BE2C (cell line): Measurements from ENCODE around the gene ZZZ3. TPM values are rescaled to one million over a fixed set of nuclear protein-coding genes. Genes with fewer than 3 reads are reported as not detected.

ENCODE experiments used
- DNase-seq: peaks from one replicate; pipeline ENCODE4 v3.0.0-alpha.2; 2020
- H3K27me3 ChIP-seq: fragments of 250-450 bp; sonication (Bioruptor Pico); 2 replicates; pipeline ENCODE4 v1.5.1; 2020; ENCODE audit warnings: mild to moderate bottlenecking
- H3K36me3 ChIP-seq: fragments of 250-450 bp; sonication (Bioruptor Pico); 2 replicates; pipeline ENCODE4 v1.5.1; 2020; ENCODE audit warnings: mild to moderate bottlenecking
- H3K4me1 ChIP-seq: fragments of 250-450 bp; sonication (Bioruptor Pico); 2 replicates; pipeline ENCODE4 v1.5.1; 2020
- H3K4me3 ChIP-seq: 2 replicates; pipeline ENCODE4 v1.5.1; 2011; ENCODE audit warnings: low read depth, low read length
- H3K9me3 ChIP-seq: fragments of 250-450 bp; sonication (Bioruptor Pico); 2 replicates; pipeline ENCODE4 v1.5.1; 2020
- CTCF ChIP-seq: IDR thresholded peaks from 2 replicates; pipeline ENCODE4 v1.5.1; 2012; ENCODE audit warnings: mild to moderate bottlenecking, low read depth, low read length
- polyA plus RNA-seq: library from polyadenylated mRNA; unstranded; fragments of >200 nt; gene quantifications from one replicate; pipeline ENCODE4 v1.2.1, GENCODE V29; 2012; ENCODE audit warnings: low read depth, missing spikeins; ENCODE audit not compliant: insufficient read length, insufficient read depth

ZZZ3 gene
- 15.6 TPM for polyA plus RNA-seq

DNA sequence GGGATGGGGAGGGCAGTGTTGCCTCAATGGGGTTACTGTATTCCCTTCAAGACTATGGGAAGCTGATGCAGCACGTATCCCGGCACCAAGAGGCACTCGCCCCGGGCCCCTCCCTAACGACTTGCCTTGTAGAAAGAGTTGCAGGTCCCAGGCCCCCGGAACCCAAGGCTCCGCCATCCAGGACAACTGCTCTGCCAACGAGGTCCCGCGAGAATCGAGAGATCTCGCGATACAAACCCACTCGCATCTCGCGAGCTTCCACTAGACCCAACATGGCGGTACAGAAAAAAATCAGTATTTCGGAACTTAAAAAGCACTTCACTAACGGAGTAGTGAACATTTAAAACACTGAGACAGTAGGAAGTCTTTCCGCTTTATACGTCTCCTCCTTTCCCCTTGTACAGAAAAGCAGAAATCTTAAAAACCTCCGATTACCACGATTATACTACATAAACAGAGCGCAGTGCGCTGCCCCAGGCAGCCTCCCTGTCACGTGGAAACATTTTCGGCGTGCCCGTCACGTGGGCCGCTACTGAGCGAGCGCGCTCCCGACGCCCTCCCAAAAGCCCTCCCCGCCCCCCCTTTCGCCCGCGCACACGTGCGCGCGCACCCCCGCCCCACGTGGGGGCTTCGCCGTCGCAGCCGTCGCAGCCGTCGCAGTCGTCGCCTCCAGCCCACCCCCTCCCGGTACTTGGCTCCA is at the start of gene ZZZ3:
TSS of gene ZZZ3 (minus strand) at position 199 of the 700 bp plus-strand sequence. CDS start 49,304 bp downstream, outside the sequence.
- peak; percentile 88 for DNase-seq
- H3K4me3 ChIP-seq: peak within 1 kb of the TSS; percentile 92
- H3K4me1 ChIP-seq: no peaks in the 10 kb centered on the region
- no peaks in the 10 kb centered on the region for H3K9me3 ChIP-seq
- H3K36me3 ChIP-seq: no peaks in the 10 kb centered on the region
- TF ChIP-seq CTCF: no peak
- no peaks in the 10 kb centered on the region for H3K27me3 ChIP-seq

DNA sequence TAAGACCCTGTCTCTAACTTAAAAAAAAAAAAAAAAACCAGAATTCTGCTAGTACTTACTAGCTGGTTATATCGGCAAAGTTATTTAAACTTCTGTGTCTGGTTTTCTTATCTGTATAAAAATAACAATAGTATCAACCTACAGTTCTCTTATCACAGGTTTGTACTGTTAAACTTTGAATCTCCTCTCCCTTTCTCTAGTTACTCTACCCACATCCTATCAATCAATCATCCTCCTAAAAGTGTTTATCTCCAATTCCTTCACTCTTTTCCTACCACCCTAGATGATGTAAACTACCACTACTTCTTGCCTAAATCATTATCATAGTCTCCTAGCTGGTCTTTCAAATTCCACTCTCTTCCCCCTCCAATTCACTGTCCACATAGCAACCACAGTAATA is 49.6 kb upstream of the ZZZ3 start:
- no peaks in the 10 kb centered on the region for H3K4me1 ChIP-seq
- TF ChIP-seq CTCF: no peak
- H3K36me3 ChIP-seq: no peaks in the 10 kb centered on the region
- H3K27me3 ChIP-seq: no peaks in the 10 kb centered on the region
- H3K4me3 ChIP-seq: no peak overlapping the region
- DNase-seq: no peak
- no peaks in the 10 kb centered on the region for H3K9me3 ChIP-seq

DNA sequence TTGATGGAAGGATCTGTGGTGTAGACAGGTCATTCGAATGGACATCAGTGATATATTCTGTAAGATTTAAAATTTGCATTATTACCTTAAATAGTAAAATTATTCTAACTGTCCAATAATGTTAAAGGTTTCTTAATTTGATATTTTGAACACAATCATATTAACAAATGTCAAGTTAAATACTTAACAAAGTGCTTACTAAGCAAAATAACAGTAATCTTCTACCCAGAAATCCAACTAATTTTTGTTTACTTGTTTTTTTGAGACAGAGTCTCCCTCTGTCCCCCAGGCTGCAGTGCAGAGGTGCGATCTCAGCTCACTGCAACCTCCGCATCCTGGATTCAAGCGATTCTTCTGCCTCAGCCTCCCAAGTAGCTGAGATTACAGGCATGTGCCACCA is 43.2 kb upstream of the ZZZ3 start:
- Histone ChIP-seq H3K4me3 (no peak overlapping the region), H3K36me3 (no peaks in the 10 kb centered on the region), H3K9me3 (no peaks in the 10 kb centered on the region), H3K4me1 (no peaks in the 10 kb centered on the region), H3K27me3 (no peaks in the 10 kb centered on the region)
- no peak for TF ChIP-seq CTCF
- no peak for DNase-seq

GRCh38 chr1:77718181-77718580 is 35.7 kb upstream of the ZZZ3 start:
- DNase-seq: no peak
- no peak for TF ChIP-seq CTCF
- H3K36me3 ChIP-seq: no peaks in the 10 kb centered on the region; the same call in 1 of the 2 replicates
- H3K4me3 ChIP-seq: no peak overlapping the region
- H3K9me3 ChIP-seq: no peaks in the 10 kb centered on the region
- H3K27me3 ChIP-seq: no peaks in the 10 kb centered on the region
- H3K4me1 ChIP-seq: no peaks in the 10 kb centered on the region

DNA sequence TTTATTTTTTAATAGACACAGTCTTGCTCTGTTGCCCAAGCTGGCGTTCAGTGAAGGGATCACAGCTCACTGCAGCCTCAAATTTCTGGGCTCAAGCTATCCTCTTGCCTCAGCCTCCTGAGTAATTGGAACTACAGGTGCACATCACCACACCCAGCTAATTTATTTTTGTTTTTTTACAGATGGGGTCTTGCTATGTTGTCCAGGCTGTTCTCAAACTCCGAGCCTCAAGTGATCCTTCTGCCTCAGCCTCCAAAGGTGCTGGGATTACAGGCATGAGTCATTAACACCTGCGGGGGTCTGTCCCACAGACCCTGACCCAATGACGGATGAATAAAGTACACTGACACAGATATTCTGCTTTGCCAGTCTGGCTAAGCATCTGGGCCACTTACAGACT is 33.6 kb upstream of the ZZZ3 start:
- no peak for DNase-seq
- no peaks in the 10 kb centered on the region for H3K27me3 ChIP-seq
- TF ChIP-seq CTCF: no peak
- H3K4me3 ChIP-seq: no peak overlapping the region
- no peaks in the 10 kb centered on the region for H3K4me1 ChIP-seq
- no peaks in the 10 kb centered on the region; the same call in 1 of the 2 replicates for H3K36me3 ChIP-seq
- H3K9me3 ChIP-seq: no peaks in the 10 kb centered on the region

DNA sequence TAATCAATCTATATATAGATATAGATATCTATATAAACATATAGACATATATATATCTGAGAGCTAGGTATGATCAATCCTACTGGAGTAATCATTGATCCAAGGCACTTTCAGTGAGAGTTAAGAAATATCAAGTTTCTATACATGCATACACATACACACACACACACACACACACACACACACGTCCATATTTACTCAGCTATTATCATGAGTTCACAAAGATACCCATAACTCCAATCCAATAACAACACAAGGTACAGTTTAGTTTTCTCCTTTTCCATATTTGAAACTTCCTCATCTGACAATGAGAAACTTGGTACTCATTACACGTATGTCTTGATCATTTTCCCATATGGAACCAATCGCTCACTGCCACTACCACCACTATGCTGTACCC is 27.3 kb upstream of the ZZZ3 start:
- no peaks in the 10 kb centered on the region for H3K9me3 ChIP-seq
- H3K4me1 ChIP-seq: no peaks in the 10 kb centered on the region
- no peaks in the 10 kb centered on the region for H3K36me3 ChIP-seq
- no peak overlapping the region for H3K4me3 ChIP-seq
- TF ChIP-seq CTCF: no peak
- DNase-seq: no peak
- no peaks in the 10 kb centered on the region for H3K27me3 ChIP-seq
